ENCODE data around the gene ZFYVE9. TPM values are rescaled to one million over a fixed set of nuclear protein-coding genes. Genes with fewer than 3 reads are reported as not detected.
"Not testable (repeated sequence)": the region's sequence is repeated elsewhere in the genome, so short reads cannot be mapped to it uniquely, and the experiment has no call there.

The ZFYVE9 gene
- total and polyA plus RNA-seq, 2 donors (not counting 1 experiment from before 2014, with no cell fraction given), result 13.5 to 44.6 TPM

GRCh38 chr1:52179073-52179472 is 37.2 kb downstream of the ZFYVE9 start:
- no peak for DNase-seq (ENCODE audit: low read depth in 2 of 2)
- no peak overlapping the region for H3K9ac ChIP-seq (ENCODE audit: insufficient read depth, low read length)
- no peak overlapping the region for H3K4me2 ChIP-seq (ENCODE audit: extremely low read depth, insufficient read depth, low read length)
- H3K27ac ChIP-seq (ENCODE audit: insufficient read depth, low read length), result no peak overlapping the region
- H3K4me3 ChIP-seq (replicated peaks in 1 of 4; ENCODE audit: control extremely low read depth in 1 of 4, insufficient read depth in 1 of 4, low read depth in 3 of 4, low read length in 4 of 4), result no peak overlapping the region
- H3K27me3 ChIP-seq (ENCODE audit: control insufficient read depth, insufficient read depth, low read length), result no peaks in the 10 kb centered on the region
- H4K20me1 ChIP-seq (ENCODE audit: control insufficient read depth, extremely low read depth, insufficient read depth, low read length), result no peaks in the 10 kb centered on the region
- H3K4me1 ChIP-seq (ENCODE audit: control insufficient read depth, extremely low read depth, insufficient read depth, low read length), result no peaks in the 10 kb centered on the region
- no peaks in the 10 kb centered on the region for H3K79me2 ChIP-seq (ENCODE audit: control insufficient read depth, insufficient read depth, low read length)
- H3K9me3 ChIP-seq (ENCODE audit: control insufficient read depth, insufficient read depth, low read depth, low read length), result no peaks in the 10 kb centered on the region
- TF ChIP-seq EZH2 (IDR thresholded peaks at IDR 0.05; ENCODE audit: low read length, missing control alignments), result no peak
- TF ChIP-seq CTCF (conservative IDR thresholded peaks at IDR 0.05 in 1 of 2, IDR thresholded peaks at IDR 0.05 in 1 of 2; ENCODE audit: low read depth in 1 of 2, low read length in 2 of 2), result no peak
- no peak overlapping the region for H2AFZ ChIP-seq (ENCODE audit: low read length)
- H3K36me3 ChIP-seq (ENCODE audit: control insufficient read depth, insufficient read depth, low read length), result no peaks in the 10 kb centered on the region

GRCh38 chr1:52180176-52180575 is 38.3 kb downstream of the ZFYVE9 start:
- Histone ChIP-seq H3K36me3 (ENCODE audit: control insufficient read depth, insufficient read depth, low read length) (no peaks in the 10 kb centered on the region), H3K9ac (ENCODE audit: insufficient read depth, low read length) (no peak overlapping the region), H3K4me3 (replicated peaks in 1 of 4; ENCODE audit: control extremely low read depth in 1 of 4, insufficient read depth in 1 of 4, low read depth in 3 of 4, low read length in 4 of 4) (no peak overlapping the region), H3K9me3 (ENCODE audit: control insufficient read depth, insufficient read depth, low read depth, low read length) (no peaks in the 10 kb centered on the region), H3K27me3 (ENCODE audit: control insufficient read depth, insufficient read depth, low read length) (no peaks in the 10 kb centered on the region), H3K79me2 (ENCODE audit: control insufficient read depth, insufficient read depth, low read length) (no peaks in the 10 kb centered on the region), H3K4me2 (ENCODE audit: extremely low read depth, insufficient read depth, low read length) (no peak overlapping the region), H2AFZ (ENCODE audit: low read length) (no peak overlapping the region), H4K20me1 (ENCODE audit: control insufficient read depth, extremely low read depth, insufficient read depth, low read length) (no peaks in the 10 kb centered on the region), H3K4me1 (ENCODE audit: control insufficient read depth, extremely low read depth, insufficient read depth, low read length) (no peaks in the 10 kb centered on the region), H3K27ac (ENCODE audit: insufficient read depth, low read length) (no peak overlapping the region)
- TF ChIP-seq EZH2 (IDR thresholded peaks at IDR 0.05; ENCODE audit: low read length, missing control alignments) (no peak), CTCF (conservative IDR thresholded peaks at IDR 0.05 in 1 of 2, IDR thresholded peaks at IDR 0.05 in 1 of 2; ENCODE audit: low read depth in 1 of 2, low read length in 2 of 2) (no peak)
- DNase-seq (ENCODE audit: low read depth in 2 of 2), result no peak

GRCh38 chr1:52181759-52182158 is 39.9 kb downstream of the ZFYVE9 start:
- not testable (repeated sequence) for H3K9ac ChIP-seq (ENCODE audit: insufficient read depth, low read length); H3K9me3 ChIP-seq (ENCODE audit: control insufficient read depth, insufficient read depth, low read depth, low read length); H3K4me3 ChIP-seq (replicated peaks in 1 of 4; ENCODE audit: control extremely low read depth in 1 of 4, insufficient read depth in 1 of 4, low read depth in 3 of 4, low read length in 4 of 4); H2AFZ ChIP-seq (ENCODE audit: low read length); H3K27me3 ChIP-seq (ENCODE audit: control insufficient read depth, insufficient read depth, low read length); H3K4me2 ChIP-seq (ENCODE audit: extremely low read depth, insufficient read depth, low read length); H3K36me3 ChIP-seq (ENCODE audit: control insufficient read depth, insufficient read depth, low read length); DNase-seq (ENCODE audit: low read depth in 2 of 2); H4K20me1 ChIP-seq (ENCODE audit: control insufficient read depth, extremely low read depth, insufficient read depth, low read length); H3K4me1 ChIP-seq (ENCODE audit: control insufficient read depth, extremely low read depth, insufficient read depth, low read length); H3K79me2 ChIP-seq (ENCODE audit: control insufficient read depth, insufficient read depth, low read length); H3K27ac ChIP-seq (ENCODE audit: insufficient read depth, low read length)

GRCh38 chr1:52182328-52182727 is 40.4 kb downstream of the ZFYVE9 start:
- not testable (repeated sequence) for H3K9me3 ChIP-seq (ENCODE audit: control insufficient read depth, insufficient read depth, low read depth, low read length)

More at GRCh38 chr1:52182328-52182727, 40.4 kb downstream of the ZFYVE9 start:
- H3K4me3 ChIP-seq (replicated peaks in 1 of 4; ENCODE audit: control extremely low read depth in 1 of 4, insufficient read depth in 1 of 4, low read depth in 3 of 4, low read length in 4 of 4); H3K4me1 ChIP-seq (ENCODE audit: control insufficient read depth, extremely low read depth, insufficient read depth, low read length); H2AFZ ChIP-seq (ENCODE audit: low read length); H3K9ac ChIP-seq (ENCODE audit: insufficient read depth, low read length); DNase-seq (ENCODE audit: low read depth in 2 of 2); H3K36me3 ChIP-seq (ENCODE audit: control insufficient read depth, insufficient read depth, low read length); H4K20me1 ChIP-seq (ENCODE audit: control insufficient read depth, extremely low read depth, insufficient read depth, low read length); H3K79me2 ChIP-seq (ENCODE audit: control insufficient read depth, insufficient read depth, low read length); H3K27ac ChIP-seq (ENCODE audit: insufficient read depth, low read length); H3K4me2 ChIP-seq (ENCODE audit: extremely low read depth, insufficient read depth, low read length); H3K27me3 ChIP-seq (ENCODE audit: control insufficient read depth, insufficient read depth, low read length): not testable (repeated sequence)
